ENCODE results near the gene P2RY8. TPM values are rescaled to one million over a fixed set of nuclear protein-coding genes. Genes with fewer than 3 reads are reported as not detected.

Gene P2RY8
- total RNA-seq, 1 donor from 2014 or later, result 0.32 TPM

GRCh38 chrX:1451251-1451660 lies 85.7 kb downstream of the P2RY8 start:
- DNase-seq (ENCODE audit: low spot score), result no peak
- H3K4me1 ChIP-seq, result peaks cover 2% of the 10 kb centered on the region
- no peak overlapping the region for H3K27ac Mint-ChIP-seq
- H3F3A ChIP-seq (ENCODE audit: low read depth), result peaks cover 10% of the 10 kb centered on the region
- peaks cover 5% of the 10 kb centered on the region for H3K4me1 Mint-ChIP-seq
- no peak for TF ChIP-seq CTCF (IDR thresholded peaks at IDR 0.05)
- no peak for TF ChIP-seq EZH2phosphoT487 (IDR thresholded peaks at IDR 0.05)
- TF ChIP-seq EZH2 (IDR thresholded peaks at IDR 0.05), result no peak
- H3K27me3 Mint-ChIP-seq (ENCODE audit: insufficient read depth, low read depth), result peaks cover 7% of the 10 kb centered on the region
- no peak overlapping the region for H3K27ac ChIP-seq
- H3K27me3 ChIP-seq, result no peaks in the 10 kb centered on the region
- peaks cover 63% of the 10 kb centered on the region for H3K79me2 ChIP-seq (ENCODE audit: low read depth)
- H3K9ac ChIP-seq, result no peak overlapping the region
- no peak overlapping the region for H2AFZ ChIP-seq (replicated peaks)
- peaks cover 10% of the 10 kb centered on the region for H3K9me3 ChIP-seq (ENCODE audit: low read depth)
- H3K36me3 Mint-ChIP-seq, result peaks cover 35% of the 10 kb centered on the region
- H3K9me3 Mint-ChIP-seq, result peaks cover 36% of the 10 kb centered on the region
- peaks cover 5% of the 10 kb centered on the region for H3K36me3 ChIP-seq
- peak overlapping the region; percentile 98 for H3K4me3 ChIP-seq
- H3K4me2 ChIP-seq, result peak overlapping the region; percentile 79
- peak overlapping the region; percentile 92 for H3K4me3 Mint-ChIP-seq
- H4K20me1 ChIP-seq (ENCODE audit: low read depth), result peaks cover 8% of the 10 kb centered on the region

GRCh38 chrX:1450361-1451161 lies 86.4 kb downstream of the P2RY8 start:
- DNase-seq (ENCODE audit: low spot score), result no peak
- Histone ChIP-seq H3K27me3 (no peaks in the 10 kb centered on the region), H3K4me3 (no peak overlapping the region), H3K79me2 (ENCODE audit: low read depth) (peaks cover 69% of the 10 kb centered on the region), H3K9ac (no peak overlapping the region), H3K27ac (no peak overlapping the region), H3K4me2 (no peak overlapping the region), H3K36me3 (peaks cover 5% of the 10 kb centered on the region), H3K9me3 (ENCODE audit: low read depth) (peaks cover 10% of the 10 kb centered on the region), H3K4me1 (peaks cover 2% of the 10 kb centered on the region), H3F3A (ENCODE audit: low read depth) (peaks cover 10% of the 10 kb centered on the region), H2AFZ (replicated peaks) (no peak overlapping the region), H4K20me1 (ENCODE audit: low read depth) (peaks cover 8% of the 10 kb centered on the region)
- TF ChIP-seq EZH2phosphoT487 (IDR thresholded peaks at IDR 0.05), result no peak
- TF ChIP-seq CTCF (IDR thresholded peaks at IDR 0.05), result no peak
- no peak for TF ChIP-seq EZH2 (IDR thresholded peaks at IDR 0.05)
- Mint-ChIP-seq H3K36me3 (peaks cover 41% of the 10 kb centered on the region), H3K9me3 (peaks cover 42% of the 10 kb centered on the region), H3K27me3 (ENCODE audit: insufficient read depth, low read depth) (peaks cover 8% of the 10 kb centered on the region), H3K27ac (no peak overlapping the region), H3K4me3 (no peak overlapping the region), H3K4me1 (peaks cover 5% of the 10 kb centered on the region)

- DNase-seq (ENCODE audit: low spot score), result no peak
- TF ChIP-seq EZH2 (IDR thresholded peaks at IDR 0.05), result no peak
- no peak for TF ChIP-seq EZH2phosphoT487 (IDR thresholded peaks at IDR 0.05)
- Mint-ChIP-seq H3K27ac (no peak overlapping the region), H3K36me3 (peaks cover 49% of the 10 kb centered on the region), H3K9me3 (peaks cover 49% of the 10 kb centered on the region), H3K27me3 (ENCODE audit: insufficient read depth, low read depth) (peaks cover 10% of the 10 kb centered on the region), H3K4me3 (peak overlapping the region; percentile 5), H3K4me1 (peaks cover 5% of the 10 kb centered on the region)
- H2AFZ ChIP-seq (replicated peaks), result no peak overlapping the region
- H4K20me1 ChIP-seq (ENCODE audit: low read depth), result peaks cover 8% of the 10 kb centered on the region
- H3K27ac ChIP-seq, result no peak overlapping the region
- H3K4me2 ChIP-seq, result no peak overlapping the region
- peaks cover 77% of the 10 kb centered on the region for H3K79me2 ChIP-seq (ENCODE audit: low read depth)
- H3K27me3 ChIP-seq, result no peaks in the 10 kb centered on the region
- peaks cover 5% of the 10 kb centered on the region for H3K36me3 ChIP-seq
- no peak overlapping the region for H3K9ac ChIP-seq
- H3K9me3 ChIP-seq (ENCODE audit: low read depth), result peaks cover 10% of the 10 kb centered on the region
- H3F3A ChIP-seq (ENCODE audit: low read depth), result peaks cover 10% of the 10 kb centered on the region
- H3K4me3 ChIP-seq, result no peak overlapping the region
- H3K4me1 ChIP-seq, result peaks cover 2% of the 10 kb centered on the region
Measured at GRCh38 chrX:1449823-1450149, 87.2 kb downstream of the P2RY8 start.

Data from neural progenitor cell (in vitro differentiated cells).